ENCODE results near the gene RTTN.

DNA sequence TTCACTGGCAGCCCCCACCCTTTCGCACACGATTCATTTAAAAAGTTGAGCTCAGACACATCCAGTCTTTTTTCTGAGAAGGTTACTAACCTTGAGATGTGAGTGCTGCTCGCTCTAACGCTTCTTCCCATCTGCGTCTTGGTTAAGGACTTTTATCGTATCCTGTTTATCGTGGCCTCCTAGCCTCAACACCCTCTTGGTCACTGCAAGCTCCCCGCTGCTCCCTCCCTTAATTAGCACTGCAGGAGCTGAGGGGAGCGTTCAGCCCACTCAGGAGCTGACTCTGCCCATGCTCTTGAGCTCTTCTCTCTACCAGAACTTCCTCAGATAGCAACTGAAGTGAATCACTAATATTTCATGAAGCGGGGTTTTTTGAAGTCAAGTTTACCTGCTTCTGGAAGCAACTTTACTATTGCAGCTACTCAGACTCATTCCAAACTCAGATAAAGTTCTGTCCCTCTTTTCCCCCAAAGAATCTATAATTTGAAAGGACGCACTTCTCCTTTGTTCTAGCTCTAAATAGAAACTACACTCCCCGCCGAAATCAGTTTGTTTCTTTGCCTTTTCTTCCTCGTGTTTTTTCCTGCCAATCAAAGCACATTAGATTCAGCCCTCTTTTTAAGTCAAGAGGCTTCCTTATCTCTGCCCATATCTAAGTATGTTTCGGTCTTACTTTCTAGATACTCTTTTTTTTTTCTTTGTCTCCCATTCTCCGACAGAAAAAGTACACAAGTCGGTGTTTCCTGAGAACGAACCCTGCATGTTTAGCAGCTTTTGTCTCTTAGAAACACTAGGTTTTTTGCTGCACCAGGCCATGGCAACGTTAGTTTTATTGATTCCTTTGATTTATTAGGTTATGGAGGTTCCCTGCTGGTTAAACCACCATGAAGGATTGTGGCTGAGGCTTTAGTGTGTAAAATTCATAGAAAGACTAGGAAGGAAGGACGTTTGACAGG lies 248.5 kb downstream of the RTTN start:
- TF ChIP-seq, protein P1, sequence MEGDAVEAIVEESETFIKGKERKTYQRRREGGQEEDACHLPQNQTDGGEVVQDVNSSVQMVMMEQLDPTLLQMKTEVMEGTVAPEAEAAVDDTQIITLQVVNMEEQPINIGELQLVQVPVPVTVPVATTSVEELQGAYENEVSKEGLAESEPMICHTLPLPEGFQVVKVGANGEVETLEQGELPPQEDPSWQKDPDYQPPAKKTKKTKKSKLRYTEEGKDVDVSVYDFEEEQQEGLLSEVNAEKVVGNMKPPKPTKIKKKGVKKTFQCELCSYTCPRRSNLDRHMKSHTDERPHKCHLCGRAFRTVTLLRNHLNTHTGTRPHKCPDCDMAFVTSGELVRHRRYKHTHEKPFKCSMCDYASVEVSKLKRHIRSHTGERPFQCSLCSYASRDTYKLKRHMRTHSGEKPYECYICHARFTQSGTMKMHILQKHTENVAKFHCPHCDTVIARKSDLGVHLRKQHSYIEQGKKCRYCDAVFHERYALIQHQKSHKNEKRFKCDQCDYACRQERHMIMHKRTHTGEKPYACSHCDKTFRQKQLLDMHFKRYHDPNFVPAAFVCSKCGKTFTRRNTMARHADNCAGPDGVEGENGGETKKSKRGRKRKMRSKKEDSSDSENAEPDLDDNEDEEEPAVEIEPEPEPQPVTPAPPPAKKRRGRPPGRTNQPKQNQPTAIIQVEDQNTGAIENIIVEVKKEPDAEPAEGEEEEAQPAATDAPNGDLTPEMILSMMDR (IDR thresholded peaks at IDR 0.05; ENCODE audit: borderline replicate concordance, extremely low read depth, low read length, poor library complexity, severe bottlenecking): no peak
- TF ChIP-seq EZH2 (IDR thresholded peaks at IDR 0.05; ENCODE audit: borderline replicate concordance, low read depth, low read length, severe bottlenecking): no peak
